Thyroid gland (tissue), 4 donors: ENCODE results near the gene CTDSP2.

Experiments used
- POLR2A ChIP-seq, 2 donors: fragments of 450-650 bp; IDR thresholded peaks; one replicate each; pipeline ENCODE4 v1.6.1; 2017; ENCODE audit warnings: antibody characterized with exemption in 2 of 2, mild to moderate bottlenecking in 2 of 2, moderate library complexity in 1 of 2
- TF ChIP-seq, protein P1 (sequence below), 6 experiments: fragments of 200-600 bp in 3 of 6; fragments of 450-650 bp in 3 of 6; sonication (generic) in 3 of 6; IDR thresholded peaks; one replicate each; pipeline ENCODE4 v1.5.1; 2016 to 2019; ENCODE audit warnings: antibody characterized with exemption in 6 of 6, mild to moderate bottlenecking in 2 of 6, inconsistent platforms in 1 of 6, moderate library complexity in 1 of 6

DNA sequence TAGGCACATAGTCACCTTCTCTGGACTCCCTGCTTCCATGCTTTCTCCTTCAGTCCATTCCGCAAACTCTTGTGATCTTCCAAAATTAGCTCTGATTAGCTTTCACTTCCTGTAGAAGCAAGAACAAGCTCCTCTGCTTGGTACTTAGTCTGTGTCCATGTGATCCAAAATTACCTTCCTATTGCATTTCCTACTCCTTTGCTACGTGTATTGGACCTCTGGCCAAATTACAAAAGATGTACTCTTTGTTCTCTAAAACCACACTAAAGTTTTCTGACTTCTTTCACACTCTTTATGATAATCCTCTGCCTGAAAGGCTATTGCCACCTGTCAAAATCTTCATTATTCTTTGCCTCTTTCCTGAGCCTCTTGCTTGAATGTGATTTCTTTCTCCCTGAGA is 64.7 kb downstream of the CTDSP2 start:
- TF ChIP-seq, protein P1, sequence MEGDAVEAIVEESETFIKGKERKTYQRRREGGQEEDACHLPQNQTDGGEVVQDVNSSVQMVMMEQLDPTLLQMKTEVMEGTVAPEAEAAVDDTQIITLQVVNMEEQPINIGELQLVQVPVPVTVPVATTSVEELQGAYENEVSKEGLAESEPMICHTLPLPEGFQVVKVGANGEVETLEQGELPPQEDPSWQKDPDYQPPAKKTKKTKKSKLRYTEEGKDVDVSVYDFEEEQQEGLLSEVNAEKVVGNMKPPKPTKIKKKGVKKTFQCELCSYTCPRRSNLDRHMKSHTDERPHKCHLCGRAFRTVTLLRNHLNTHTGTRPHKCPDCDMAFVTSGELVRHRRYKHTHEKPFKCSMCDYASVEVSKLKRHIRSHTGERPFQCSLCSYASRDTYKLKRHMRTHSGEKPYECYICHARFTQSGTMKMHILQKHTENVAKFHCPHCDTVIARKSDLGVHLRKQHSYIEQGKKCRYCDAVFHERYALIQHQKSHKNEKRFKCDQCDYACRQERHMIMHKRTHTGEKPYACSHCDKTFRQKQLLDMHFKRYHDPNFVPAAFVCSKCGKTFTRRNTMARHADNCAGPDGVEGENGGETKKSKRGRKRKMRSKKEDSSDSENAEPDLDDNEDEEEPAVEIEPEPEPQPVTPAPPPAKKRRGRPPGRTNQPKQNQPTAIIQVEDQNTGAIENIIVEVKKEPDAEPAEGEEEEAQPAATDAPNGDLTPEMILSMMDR (IDR thresholded peaks at IDR 0.05) = no peak
- no peak for TF ChIP-seq POLR2A (IDR thresholded peaks at IDR 0.05)
